HG03565 (cell line): ENCODE measurements around the gene LRP6.

Source experiments
- ATAC-seq: cut with Tn5 transposase; IDR thresholded peaks from one replicate; pipeline ENCODE4 v1.9.1; 2021; ENCODE audit warnings: mild to moderate bottlenecking, moderate library complexity; ENCODE audit not compliant: unreplicated experiment

Gene LRP6

GRCh38 chr12:12216349-12217017 lies 50.4 kb downstream of the LRP6 start:
- no peak for ATAC-seq

- ATAC-seq: no peak
Observed at GRCh38 chr12:12214635-12215131, 52.2 kb downstream of the LRP6 start.

- ATAC-seq: no peak
Observed at GRCh38 chr12:12214201-12214600, 52.6 kb downstream of the LRP6 start.

- ATAC-seq: no peak
Observed at GRCh38 chr12:12212769-12213168, 54.1 kb downstream of the LRP6 start.

- no peak for ATAC-seq
Observed at GRCh38 chr12:12210983-12211382, 55.9 kb downstream of the LRP6 start.

- no peak for ATAC-seq
Observed at GRCh38 chr12:12210416-12210815, 56.4 kb downstream of the LRP6 start.

- ATAC-seq: no peak
Observed at GRCh38 chr12:12209675-12210074, 57.2 kb downstream of the LRP6 start.

GRCh38 chr12:12209043-12209442 lies 57.8 kb downstream of the LRP6 start:
- ATAC-seq: no peak

GRCh38 chr12:12207746-12208145 lies 59.1 kb downstream of the LRP6 start:
- no peak for ATAC-seq

GRCh38 chr12:12206776-12207388 lies 60.0 kb downstream of the LRP6 start:
- no peak for ATAC-seq

- ATAC-seq: no peak
Observed at GRCh38 chr12:12202747-12203146, 64.1 kb downstream of the LRP6 start.

GRCh38 chr12:12202105-12202504 lies 64.7 kb downstream of the LRP6 start:
- ATAC-seq: no peak

GRCh38 chr12:12201274-12201758 lies 65.5 kb downstream of the LRP6 start:
- ATAC-seq: no peak

- ATAC-seq: no peak
Observed at GRCh38 chr12:12200363-12200762, 66.5 kb downstream of the LRP6 start.

- ATAC-seq: no peak
Observed at GRCh38 chr12:12198124-12198523, 68.7 kb downstream of the LRP6 start.

- ATAC-seq: no peak
Observed at GRCh38 chr12:12197128-12197527, 69.7 kb downstream of the LRP6 start.

GRCh38 chr12:12195516-12195915 lies 71.3 kb downstream of the LRP6 start:
- ATAC-seq: no peak

GRCh38 chr12:12195081-12195480 lies 71.8 kb downstream of the LRP6 start:
- ATAC-seq: no peak

GRCh38 chr12:12194206-12194605 lies 72.6 kb downstream of the LRP6 start:
- no peak for ATAC-seq

GRCh38 chr12:12191008-12191407 lies 75.8 kb downstream of the LRP6 start:
- ATAC-seq: no peak

- no peak for ATAC-seq
Observed at GRCh38 chr12:12190087-12190809, 76.6 kb downstream of the LRP6 start.

GRCh38 chr12:12185414-12185813 lies 81.4 kb downstream of the LRP6 start:
- no peak for ATAC-seq
